MM.1S (cell line): ENCODE measurements around the gene TAB2.

Experiments used
- DNase-seq: peaks from one replicate; pipeline ENCODE4 v3.0.0-alpha.2; 2015
- H2AFZ ChIP-seq: fragments of 300-600 bp; sonication (generic); 2 replicates; pipeline ENCODE4 v1.6.0; 2016; ENCODE audit warnings: antibody characterized with exemption, low read length
- H3F3A ChIP-seq: fragments of 300-600 bp; sonication (generic); 2 replicates; pipeline ENCODE4 v1.6.1; 2016; ENCODE audit warnings: mild to moderate bottlenecking, antibody characterized with exemption, low read length, moderate library complexity, mixed read lengths; ENCODE audit not compliant: insufficient read depth
- H3K27ac ChIP-seq: fragments of 300-600 bp; sonication (generic); 2 replicates; pipeline ENCODE4 v1.5.1; 2016; ENCODE audit warnings: mild to moderate bottlenecking, low read length
- H3K27me3 ChIP-seq: fragments of 300-600 bp; sonication (generic); replicated peaks from 2 replicates; pipeline ENCODE4 v1.6.0; 2016; ENCODE audit warnings: low read length; ENCODE audit not compliant: insufficient read depth
- H3K36me3 ChIP-seq: fragments of 300-600 bp; sonication (generic); replicated peaks from 2 replicates; pipeline ENCODE4 v1.6.1; 2016; ENCODE audit warnings: mild to moderate bottlenecking, low read length, mixed read lengths; ENCODE audit not compliant: insufficient read depth
- H3K4me1 ChIP-seq: fragments of 300-600 bp; sonication (generic); 2 replicates; pipeline ENCODE4 v1.6.1; 2016; ENCODE audit warnings: low read length, mixed read lengths
- H3K4me2 ChIP-seq: fragments of 300-600 bp; sonication (generic); 2 replicates; pipeline ENCODE4 v1.6.0; 2016; ENCODE audit warnings: low read depth, low read length
- H3K4me3 ChIP-seq: fragments of 300-600 bp; sonication (generic); 2 replicates; pipeline ENCODE4 v1.5.1; 2016; ENCODE audit warnings: low read length, mixed read lengths
- H3K79me2 ChIP-seq: fragments of 300-600 bp; sonication (generic); 2 replicates; pipeline ENCODE4 v1.6.1; 2016; ENCODE audit warnings: mixed run types, low read length, mixed read lengths
- H3K9ac ChIP-seq: fragments of 300-600 bp; sonication (generic); 2 replicates; pipeline ENCODE4 v1.6.1; 2016; ENCODE audit warnings: low read length, mixed read lengths
- H3K9me2 ChIP-seq: fragments of 300-600 bp; sonication (generic); replicated peaks from 2 replicates; pipeline ENCODE4 v1.6.1; 2016; ENCODE audit warnings: mild to moderate bottlenecking, low read length, mixed read lengths; ENCODE audit not compliant: insufficient read depth
- H3K9me3 ChIP-seq: fragments of 300-600 bp; sonication (generic); replicated peaks from 2 replicates; pipeline ENCODE4 v1.6.1; 2016; ENCODE audit warnings: mild to moderate bottlenecking, low read length, mixed read lengths; ENCODE audit not compliant: insufficient read depth
- H4K20me1 ChIP-seq: fragments of 300-600 bp; sonication (generic); 2 replicates; pipeline ENCODE4 v1.6.1; 2016; ENCODE audit warnings: mild to moderate bottlenecking, low read length, moderate library complexity, mixed read lengths; ENCODE audit not compliant: insufficient read depth
- EZH2 ChIP-seq: fragments of 300-600 bp; sonication (generic); optimal IDR thresholded peaks from 2 replicates; pipeline ENCODE3; 2017; ENCODE audit warnings: low read depth, mild to moderate bottlenecking, antibody characterized with exemption, low read length, mixed read lengths
- EZH2phosphoT487 ChIP-seq: fragments of 300-600 bp; sonication (generic); IDR thresholded peaks from 2 replicates; pipeline ENCODE4 v1.6.1; 2018; ENCODE audit warnings: antibody characterized with exemption, low read length
- TF ChIP-seq, protein P1 (sequence below): fragments of 300-600 bp; sonication (generic); IDR thresholded peaks from 2 replicates; pipeline ENCODE4 v1.5.1; 2016; ENCODE audit warnings: antibody characterized with exemption, low read length, mixed read lengths

The TAB2 gene

DNA sequence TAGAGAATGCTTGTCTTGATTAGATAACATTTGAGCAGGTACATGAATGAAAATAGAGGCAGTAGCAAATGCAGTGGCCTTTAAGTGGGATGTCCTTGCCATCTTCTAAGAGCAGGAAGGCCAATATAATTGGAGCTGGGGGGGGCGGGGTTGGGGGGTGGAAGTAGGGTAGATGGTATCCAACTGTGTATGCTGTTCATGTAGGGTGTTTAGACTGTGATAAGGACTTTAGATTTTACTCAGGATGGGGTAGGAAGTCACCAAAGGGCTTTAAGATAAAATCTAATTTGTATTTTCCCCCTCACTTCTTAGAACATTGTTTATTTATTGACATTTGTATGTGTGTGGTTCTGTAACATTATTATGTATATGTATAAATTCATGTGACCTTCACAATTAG, 12.0 kb downstream of the TAB2 start:
- Histone ChIP-seq H3K4me1 (no peaks in the 10 kb centered on the region), H3K9me3 (no peaks in the 10 kb centered on the region), H3F3A (no peaks in the 10 kb centered on the region), H3K79me2 (peaks cover 98% of the 10 kb centered on the region), H3K9me2 (no peaks in the 10 kb centered on the region), H3K4me3 (no peak overlapping the region), H3K36me3 (no peaks in the 10 kb centered on the region), H3K27me3 (no peaks in the 10 kb centered on the region), H4K20me1 (no peaks in the 10 kb centered on the region; the same call in 1 of the 2 replicates), H3K9ac (no peak overlapping the region), H2AFZ (no peak overlapping the region), H3K4me2 (no peak overlapping the region), H3K27ac (no peak overlapping the region)
- DNase-seq: no peak
- TF ChIP-seq, protein P1, sequence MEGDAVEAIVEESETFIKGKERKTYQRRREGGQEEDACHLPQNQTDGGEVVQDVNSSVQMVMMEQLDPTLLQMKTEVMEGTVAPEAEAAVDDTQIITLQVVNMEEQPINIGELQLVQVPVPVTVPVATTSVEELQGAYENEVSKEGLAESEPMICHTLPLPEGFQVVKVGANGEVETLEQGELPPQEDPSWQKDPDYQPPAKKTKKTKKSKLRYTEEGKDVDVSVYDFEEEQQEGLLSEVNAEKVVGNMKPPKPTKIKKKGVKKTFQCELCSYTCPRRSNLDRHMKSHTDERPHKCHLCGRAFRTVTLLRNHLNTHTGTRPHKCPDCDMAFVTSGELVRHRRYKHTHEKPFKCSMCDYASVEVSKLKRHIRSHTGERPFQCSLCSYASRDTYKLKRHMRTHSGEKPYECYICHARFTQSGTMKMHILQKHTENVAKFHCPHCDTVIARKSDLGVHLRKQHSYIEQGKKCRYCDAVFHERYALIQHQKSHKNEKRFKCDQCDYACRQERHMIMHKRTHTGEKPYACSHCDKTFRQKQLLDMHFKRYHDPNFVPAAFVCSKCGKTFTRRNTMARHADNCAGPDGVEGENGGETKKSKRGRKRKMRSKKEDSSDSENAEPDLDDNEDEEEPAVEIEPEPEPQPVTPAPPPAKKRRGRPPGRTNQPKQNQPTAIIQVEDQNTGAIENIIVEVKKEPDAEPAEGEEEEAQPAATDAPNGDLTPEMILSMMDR: no peak
- TF ChIP-seq EZH2phosphoT487: no peak
- TF ChIP-seq EZH2: no peak

DNA sequence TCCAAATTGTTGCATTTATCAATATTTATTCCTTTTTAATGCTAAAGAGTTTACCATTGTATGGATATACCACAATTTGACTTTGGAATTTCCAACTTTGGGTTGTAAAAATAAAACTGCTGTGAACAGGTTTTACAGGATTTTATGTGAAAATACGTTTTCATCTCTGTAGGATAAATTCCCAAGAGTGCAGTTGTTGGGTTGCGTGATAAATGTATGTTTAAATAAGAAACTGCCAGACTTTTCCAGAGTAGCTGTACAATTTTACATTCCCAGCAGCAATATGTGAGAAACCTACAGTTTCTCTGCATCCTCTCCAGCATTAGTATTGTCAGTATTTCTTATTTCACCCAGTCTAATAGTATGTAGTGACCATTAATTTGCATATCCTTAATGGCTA, 12.6 kb downstream of the TAB2 start:
- Histone ChIP-seq H3F3A (no peaks in the 10 kb centered on the region), H3K79me2 (peaks cover 97% of the 10 kb centered on the region), H2AFZ (no peak overlapping the region), H4K20me1 (no peaks in the 10 kb centered on the region; the same call in 1 of the 2 replicates), H3K4me2 (no peak overlapping the region), H3K27ac (no peak overlapping the region), H3K36me3 (no peaks in the 10 kb centered on the region), H3K9me3 (no peaks in the 10 kb centered on the region), H3K9me2 (no peaks in the 10 kb centered on the region), H3K4me1 (no peaks in the 10 kb centered on the region), H3K27me3 (no peaks in the 10 kb centered on the region), H3K9ac (no peak overlapping the region), H3K4me3 (no peak overlapping the region)
- no peak for DNase-seq
- TF ChIP-seq EZH2: no peak
- TF ChIP-seq EZH2phosphoT487: no peak
- TF ChIP-seq, protein P1: no peak

DNA sequence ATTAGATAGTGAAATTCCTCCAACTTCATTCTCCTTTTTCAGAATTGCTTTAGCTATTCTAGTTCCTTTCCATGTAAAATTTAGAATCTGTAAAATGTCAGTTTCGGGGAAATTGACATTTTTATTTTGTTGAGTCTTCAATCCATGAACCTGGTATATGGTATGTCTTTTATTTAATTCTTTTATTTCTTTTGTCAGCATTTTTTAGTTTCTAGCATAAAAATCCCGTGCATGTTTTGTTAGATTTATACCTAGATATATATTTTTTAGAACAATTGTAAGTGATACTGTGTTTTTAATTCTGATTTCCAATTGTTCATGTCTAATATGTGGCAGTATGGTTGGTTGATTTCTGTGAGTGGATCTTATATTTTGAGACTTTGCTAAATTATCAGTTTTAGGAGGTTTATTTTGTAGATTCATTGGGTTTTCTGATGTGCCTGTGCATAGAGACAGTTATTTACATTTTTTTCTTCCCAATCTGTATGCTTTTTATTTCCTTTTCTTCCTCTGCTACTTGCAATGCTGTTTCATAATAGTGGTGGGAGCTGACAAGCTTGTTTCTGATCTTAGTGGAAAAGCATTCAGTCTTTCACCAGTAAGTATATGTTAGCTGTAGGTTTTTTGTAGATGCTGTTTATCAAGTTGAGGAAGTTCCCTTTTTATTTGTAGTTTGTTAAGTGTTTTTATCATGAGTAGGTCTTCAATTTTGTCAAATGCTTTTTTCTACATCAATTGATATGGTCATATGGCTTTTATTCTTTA, 13.7 kb downstream of the TAB2 start:
- H3K27me3 ChIP-seq: no peaks in the 10 kb centered on the region
- no peaks in the 10 kb centered on the region for H3K9me2 ChIP-seq
- no peak overlapping the region for H3K27ac ChIP-seq
- DNase-seq: no peak
- H3F3A ChIP-seq: no peaks in the 10 kb centered on the region
- no peaks in the 10 kb centered on the region for H3K4me1 ChIP-seq
- no peaks in the 10 kb centered on the region; the same call in 1 of the 2 replicates for H4K20me1 ChIP-seq
- no peaks in the 10 kb centered on the region for H3K9me3 ChIP-seq
- H2AFZ ChIP-seq: no peak overlapping the region
- no peaks in the 10 kb centered on the region for H3K36me3 ChIP-seq
- TF ChIP-seq EZH2 (no peak), EZH2phosphoT487 (no peak)
- TF ChIP-seq, protein P1: no peak
- H3K4me2 ChIP-seq: no peak overlapping the region
- H3K9ac ChIP-seq: no peak overlapping the region
- H3K4me3 ChIP-seq: no peak overlapping the region
- peaks cover 95% of the 10 kb centered on the region for H3K79me2 ChIP-seq
